ENCODE results near the gene SAMSN1. TPM values are rescaled to one million over a fixed set of nuclear protein-coding genes. Genes with fewer than 3 reads are reported as not detected.

SAMSN1 gene
- not detected in 2 replicates for total RNA-seq

DNA sequence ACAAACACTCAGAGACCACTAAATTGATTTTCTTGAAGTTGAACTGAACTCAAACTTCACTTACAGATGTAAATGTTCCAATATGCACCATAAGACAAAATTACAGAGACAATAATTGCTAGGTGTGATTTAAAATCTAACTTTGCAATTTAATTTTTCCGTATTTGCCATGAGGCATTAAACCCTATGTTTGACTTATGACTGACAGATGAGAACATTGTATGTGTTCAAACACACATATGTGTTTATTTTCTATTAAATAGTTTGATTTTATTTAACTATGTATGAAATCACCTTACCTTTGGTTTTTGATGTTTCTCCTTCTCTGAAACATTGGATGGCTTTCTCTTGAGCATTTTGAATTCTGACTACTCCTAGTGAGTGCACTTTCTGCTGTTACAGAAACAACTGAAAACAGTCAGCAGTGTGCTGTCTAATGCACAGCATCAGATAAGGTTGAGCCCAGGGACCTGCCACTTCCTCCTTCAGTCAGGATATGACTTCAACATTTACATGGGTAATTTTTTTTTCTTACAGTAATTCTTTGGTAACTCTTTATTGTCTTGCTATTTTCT lies at the start of gene SAMSN1:
TSS of gene SAMSN1 (minus strand) at position 410 of the 575 bp plus-strand sequence. CDS start at position 356, 54 bp downstream.

Other genes with a start within 250 kb of the SAMSN1 start
- 13.0 and 15.6 TPM in 2 replicates for gene HSPA13, start 163.2 kb downstream of the SAMSN1 start, total RNA-seq